Stimulated activated CD4-positive, alpha-beta T cell treated with anti-CD3 and anti-CD28 coated beads, Interleukin-12 subunit alpha, Interleukin-12 subunit beta, amount 100 ng/mL, for 4 hours (primary cell): ENCODE results near the gene IGFL1.
"Not testable (repeated sequence)": the region's sequence is repeated elsewhere in the genome, so short reads cannot be mapped to it uniquely, and the experiment has no call there.

Source experiments
- DNase-seq: peaks from one replicate; pipeline ENCODE4 v3.0.0-alpha.2; 2020

The IGFL1 gene

GRCh38 chr19:46229442-46229841 is at the start of gene IGFL1:
IGFL1 (plus strand) TSS chr19:46229742; CDS start chr19:46229775, 33 bp downstream.
- no peak for DNase-seq

- no peak for DNase-seq
Measured at GRCh38 chr19:46180701-46181387, 48.7 kb upstream of the IGFL1 start.

GRCh38 chr19:46181388-46181779 is 48.2 kb upstream of the IGFL1 start:
- no peak for DNase-seq

GRCh38 chr19:46182476-46182875 is 47.1 kb upstream of the IGFL1 start:
- DNase-seq, result no peak

GRCh38 chr19:46184775-46185710 is 44.5 kb upstream of the IGFL1 start:
- not testable (repeated sequence) for DNase-seq

GRCh38 chr19:46186101-46186716 is 43.3 kb upstream of the IGFL1 start:
- DNase-seq, result no peak

- no peak for DNase-seq
Measured at GRCh38 chr19:46186717-46187101, 42.8 kb upstream of the IGFL1 start.

- no peak for DNase-seq
Measured at GRCh38 chr19:46189971-46190888, 39.3 kb upstream of the IGFL1 start.

GRCh38 chr19:46191356-46191755 is 38.2 kb upstream of the IGFL1 start:
- DNase-seq, result no peak

- DNase-seq, result no peak
Measured at GRCh38 chr19:46191972-46192371, 37.6 kb upstream of the IGFL1 start.

GRCh38 chr19:46192626-46192991 is 36.9 kb upstream of the IGFL1 start:
- not testable (repeated sequence) for DNase-seq

- no peak for DNase-seq
Measured at GRCh38 chr19:46192992-46193650, 36.4 kb upstream of the IGFL1 start.

GRCh38 chr19:46193678-46194077 is 35.9 kb upstream of the IGFL1 start:
- DNase-seq, result no peak

GRCh38 chr19:46195104-46195503 is 34.4 kb upstream of the IGFL1 start:
- no peak for DNase-seq

GRCh38 chr19:46195919-46196318 is 33.6 kb upstream of the IGFL1 start:
- not testable (repeated sequence) for DNase-seq

- no peak for DNase-seq
Measured at GRCh38 chr19:46196410-46197124, 33.0 kb upstream of the IGFL1 start.

GRCh38 chr19:46197314-46198070 is 32.0 kb upstream of the IGFL1 start:
- DNase-seq, result no peak

GRCh38 chr19:46198756-46199155 is 30.8 kb upstream of the IGFL1 start:
- no peak for DNase-seq

GRCh38 chr19:46201454-46202310 is 27.9 kb upstream of the IGFL1 start:
- no peak for DNase-seq

GRCh38 chr19:46202426-46202825 is 27.1 kb upstream of the IGFL1 start:
- DNase-seq, result no peak
